Right cardiac atrium (tissue), 5 donors: Measurements from ENCODE around the gene CPXM2. TPM values are rescaled to one million over a fixed set of nuclear protein-coding genes. Genes with fewer than 3 reads are reported as not detected.

ENCODE experiments used
- ATAC-seq, 2 donors: fragments of 200-7000 bp; cut with Tn5 transposase; one replicate each; pipeline versions ENCODE4 v1.8.0 to v1.9.1; 2020; ENCODE audit warnings: moderate library complexity in 2 of 2, mild to moderate bottlenecking in 1 of 2
- DNase-seq, 3 donors: peaks; one replicate each; pipeline ENCODE4 v3.0.0-alpha.2; 2020
- H3K27ac ChIP-seq: one replicate; pipeline ENCODE4 v1.5.1; 2013; ENCODE audit warnings: mild to moderate bottlenecking, low read length, control low read depth, moderate library complexity
- H3K27me3 ChIP-seq: one replicate; pipeline ENCODE4 v1.6.1; 2013; ENCODE audit not compliant: control insufficient read depth, insufficient read depth
- H3K4me1 ChIP-seq: one replicate; pipeline ENCODE4 v1.6.1; 2013; ENCODE audit warnings: low read length; ENCODE audit not compliant: control insufficient read depth, insufficient read depth
- H3K4me3 ChIP-seq: one replicate; pipeline ENCODE4 v1.5.1; 2013; ENCODE audit warnings: low read length, control low read depth
- H3K9me3 ChIP-seq: one replicate; pipeline ENCODE4 v1.6.1; 2013; ENCODE audit warnings: low read length; ENCODE audit not compliant: control insufficient read depth
- WGBS: extraction: QIAGEN DNeasy Blood & Tissue Kit; methylation state at CpG from one replicate; pipeline ENCODE4 v1.1.7; 2013; 5-methylcytosine and 5-hydroxymethylcytosine counted together
- intact Hi-C, 4 donors: fragments of 100-400 bp; cut with DNase I; formaldehyde crosslinking; loops; one replicate each; pipeline versions ENCODE4 v1.11.0 to v1.14.0; 2022 to 2023
- polyA plus RNA-seq: library from polyadenylated mRNA; stranded (reverse); fragments of 200-250 nt; gene quantifications from one replicate; pipeline ENCODE4 v1.2.3, GENCODE V29; 2013
- total RNA-seq, 4 donors: library from RNA; stranded (reverse); fragmentation: NEBNext Ultra II Directional; extraction: Animal tissue kit (Norgen Biotek cat#: 25700); gene quantifications; one replicate each; pipeline ENCODE4 v1.2.1, GENCODE V29; 2021
- donor health status: healthy with polysubstance abuse.
- donor health status: DM: no; HTN: yes; CAD: no.
- donor health status: DM: no; HTN: no; CAD: no.
- donor health status: DM: no; HTN: yes; CAD: no; lungs with severe emphysema.
- donor health status: DM: yes; HTN: yes; CAD: no.

Gene CPXM2
- total and polyA plus RNA-seq, 5 donors, result 2.1 to 12.8 (median 6.7) TPM

GRCh38 chr10:123858907-123859652 is 32.5 kb downstream of the CPXM2 start:
- H3K27ac ChIP-seq, result no peak overlapping the region

GRCh38 chr10:123858077-123858681 is 33.4 kb downstream of the CPXM2 start:
- H3K4me1 ChIP-seq, result no peaks in the 10 kb centered on the region
- intact Hi-C loops, result no loop called here
- no peaks in the 10 kb centered on the region for H3K27me3 ChIP-seq
- ATAC-seq (no peak), DNase-seq (no peak)
- H3K27ac ChIP-seq, result no peak overlapping the region
- H3K9me3 ChIP-seq, result no peaks in the 10 kb centered on the region
- 69% methylated on average over 9 of the region's 9 CpGs for WGBS
- no peak overlapping the region for H3K4me3 ChIP-seq

More at GRCh38 chr10:123858907-123859652, 32.5 kb downstream of the CPXM2 start:
- H3K4me3 ChIP-seq, result no peak overlapping the region
- no peaks in the 10 kb centered on the region for H3K27me3 ChIP-seq
- no peaks in the 10 kb centered on the region for H3K4me1 ChIP-seq
- ATAC-seq (no peak), DNase-seq (no peak)
- 78% methylated on average over 20 of the region's 20 CpGs for WGBS
- intact Hi-C loops, result no loop called here
- H3K9me3 ChIP-seq, result no peaks in the 10 kb centered on the region

- H3K4me1 ChIP-seq, result no peaks in the 10 kb centered on the region
- ATAC-seq (no peak), DNase-seq (no peak)
- 95% methylated on average over 19 of the region's 19 CpGs for WGBS
- no peak overlapping the region for H3K4me3 ChIP-seq
- H3K27ac ChIP-seq, result no peak overlapping the region
- intact Hi-C loops, result no loop called here
- no peaks in the 10 kb centered on the region for H3K9me3 ChIP-seq
- H3K27me3 ChIP-seq, result no peaks in the 10 kb centered on the region
Measured at GRCh38 chr10:123857616-123858015, 34.0 kb downstream of the CPXM2 start.

- whole genome bisulfite sequencing, result 49% methylated on average over 7 of the region's 7 CpGs
- ATAC-seq (peak in 1 of 2 donors; percentile 55), DNase-seq (no peak)
- Histone ChIP-seq H3K4me1 (no peaks in the 10 kb centered on the region), H3K27ac (no peak overlapping the region), H3K4me3 (no peak overlapping the region), H3K27me3 (no peaks in the 10 kb centered on the region), H3K9me3 (no peaks in the 10 kb centered on the region)
- intact Hi-C loops, result no loop called here
Measured at GRCh38 chr10:123855008-123855684, 36.5 kb downstream of the CPXM2 start.

- no peak overlapping the region for H3K4me3 ChIP-seq
- intact Hi-C loops, result no loop called here
- no peak for DNase-seq
- H3K4me1 ChIP-seq, result no peaks in the 10 kb centered on the region
- H3K9me3 ChIP-seq, result no peaks in the 10 kb centered on the region
- ATAC-seq, result no peak
- no peak overlapping the region for H3K27ac ChIP-seq
- H3K27me3 ChIP-seq, result no peaks in the 10 kb centered on the region
- 55% methylated on average over 7 of the region's 7 CpGs for WGBS
Measured at GRCh38 chr10:123854498-123854897, 37.1 kb downstream of the CPXM2 start.

GRCh38 chr10:123854003-123854402 is 37.6 kb downstream of the CPXM2 start:
- Histone ChIP-seq H3K27ac (no peak overlapping the region), H3K9me3 (no peaks in the 10 kb centered on the region), H3K4me3 (no peak overlapping the region), H3K4me1 (no peaks in the 10 kb centered on the region), H3K27me3 (no peaks in the 10 kb centered on the region)
- DNase-seq (no peak), ATAC-seq (peak in 1 of 2 donors; percentile 41)
- WGBS, result 30% methylated on average over 4 of the region's 4 CpGs
- intact Hi-C loops, result no loop called here

GRCh38 chr10:123852411-123852951 is 39.1 kb downstream of the CPXM2 start:
- ATAC-seq (no peak), DNase-seq (no peak)
- no peak overlapping the region for H3K4me3 ChIP-seq
- H3K9me3 ChIP-seq, result no peaks in the 10 kb centered on the region
- no peak overlapping the region for H3K27ac ChIP-seq
- intact Hi-C loops, result no loop called here
- no peaks in the 10 kb centered on the region for H3K27me3 ChIP-seq
- 85% methylated on average over 7 of the region's 7 CpGs for WGBS
- H3K4me1 ChIP-seq, result no peaks in the 10 kb centered on the region

GRCh38 chr10:123848564-123849457 is 42.8 kb downstream of the CPXM2 start:
- no peak for ATAC-seq
- no peaks in the 10 kb centered on the region for H3K4me1 ChIP-seq
- intact Hi-C loops, result no loop called here

GRCh38 chr10:123847686-123848432 is 43.7 kb downstream of the CPXM2 start:
- WGBS, result 49% methylated on average over 5 of the region's 5 CpGs
- Histone ChIP-seq H3K27me3 (no peaks in the 10 kb centered on the region), H3K4me3 (no peak overlapping the region), H3K27ac (no peak overlapping the region), H3K4me1 (no peaks in the 10 kb centered on the region), H3K9me3 (no peaks in the 10 kb centered on the region)
- DNase-seq (no peak), ATAC-seq (peak in 1 of 2 donors; percentile 35)
- intact Hi-C loops, result no loop called here

More at GRCh38 chr10:123848564-123849457, 42.8 kb downstream of the CPXM2 start:
- no peak for DNase-seq
- Histone ChIP-seq H3K27ac (no peak overlapping the region), H3K4me3 (no peak overlapping the region), H3K27me3 (no peaks in the 10 kb centered on the region), H3K9me3 (no peaks in the 10 kb centered on the region)
- 52% methylated on average over 5 of the region's 5 CpGs for WGBS

GRCh38 chr10:123843835-123844234 is 47.8 kb downstream of the CPXM2 start:
- ATAC-seq (no peak), DNase-seq (no peak)
- WGBS, result 87% methylated on average over 4 of the region's 4 CpGs
- Histone ChIP-seq H3K4me1 (no peaks in the 10 kb centered on the region), H3K27me3 (no peaks in the 10 kb centered on the region), H3K27ac (no peak overlapping the region), H3K4me3 (no peak overlapping the region), H3K9me3 (no peaks in the 10 kb centered on the region)
- intact Hi-C loops, result no loop called here
